Chondrocyte (in vitro differentiated cells): Measurements from ENCODE around the gene PER3. TPM values are rescaled to one million over a fixed set of nuclear protein-coding genes. Genes with fewer than 3 reads are reported as not detected.

Experiments used
- DNase-seq: peaks from one replicate; pipeline ENCODE4 v3.0.0; 2021; ENCODE audit warnings: mixed read lengths, low spot score
- H3K27ac Mint-ChIP-seq: one replicate; pipeline ENCODE4 v1.8.0; 2021; ENCODE audit warnings: mild to moderate bottlenecking, moderate library complexity, mixed read lengths; ENCODE audit not compliant: unreplicated experiment
- H3K27me3 Mint-ChIP-seq: 2 replicates; pipeline ENCODE4 v1.8.0; 2021; ENCODE audit warnings: low read depth, mixed read lengths
- H3K36me3 Mint-ChIP-seq: 2 replicates; pipeline ENCODE4 v1.8.0; 2021; ENCODE audit warnings: low read depth, mixed read lengths
- H3K4me1 Mint-ChIP-seq: 2 replicates; pipeline ENCODE4 v1.8.0; 2021; ENCODE audit warnings: low read depth, mild to moderate bottlenecking, mixed read lengths
- H3K4me3 Mint-ChIP-seq: one replicate; pipeline ENCODE4 v1.8.0; 2021; ENCODE audit warnings: mild to moderate bottlenecking, moderate library complexity, mixed read lengths; ENCODE audit not compliant: unreplicated experiment
- H3K9me3 Mint-ChIP-seq: 2 replicates; pipeline ENCODE4 v1.8.0; 2021; ENCODE audit warnings: low read depth, mixed read lengths
- CTCF ChIP-seq: fragments of 200-600 bp; sonication (generic); IDR thresholded peaks from 2 replicates; pipeline ENCODE4 v1.5.0; 2021; ENCODE audit warnings: antibody characterized with exemption, mild to moderate bottlenecking, moderate library complexity
- total RNA-seq: library from RNA; stranded (reverse); gene quantifications from 3 replicates; pipeline ENCODE4 v1.2.1, GENCODE V29; 2021

The PER3 gene
- total RNA-seq, 1 donor from 2014 or later = 4.2 TPM

GRCh38 chr1:7893529-7894180 lies 109.6 kb downstream of the PER3 start:
- Mint-ChIP-seq H3K27me3 (peaks cover 3% of the 10 kb centered on the region), H3K36me3 (no peaks in the 10 kb centered on the region), H3K9me3 (no peaks in the 10 kb centered on the region), H3K4me3 (no peak overlapping the region), H3K4me1 (peaks cover 28% of the 10 kb centered on the region), H3K27ac (peak overlapping the region; percentile 68)
- TF ChIP-seq CTCF = no peak
- no peak for DNase-seq

Other genes with a start within 250 kb of the PER3 start
- 103 to 111 TPM (median 110 TPM) in 3 replicates for gene VAMP3, start 13.0 kb upstream of the PER3 start, total RNA-seq
- not detected in 3 replicates for gene UTS2, start 68.8 kb downstream of the PER3 start, total RNA-seq
- gene TNFRSF9, start 156.5 kb downstream of the PER3 start, total RNA-seq = 0.07 TPM in 1 of 3 replicates, not detected in the others
- gene PARK7, start 177.4 kb downstream of the PER3 start, total RNA-seq = 250 to 288 TPM (median 254 TPM) in 3 replicates
- gene ERRFI1, start 242.0 kb downstream of the PER3 start, total RNA-seq = 26.4 to 305 TPM (median 303 TPM) in 3 replicates